ENCODE measurements around the gene PGAM1.
"Not testable (repeated sequence)": the region's sequence is repeated elsewhere in the genome, so short reads cannot be mapped to it uniquely, and the experiment has no call there.

Gene PGAM1

GRCh38 chr10:97462309-97462708, 36.3 kb downstream of the PGAM1 start:
- no peak overlapping the region for H3K4me3 ChIP-seq (ENCODE audit: low read depth, low read length)
- peaks cover 99% of the 10 kb centered on the region for H3K36me3 ChIP-seq
- no peak for TF ChIP-seq CTCF (IDR thresholded peaks at IDR 0.05; ENCODE audit: low read depth, low read length)
- DNase-seq = no peak
- no peaks in the 10 kb centered on the region for H3K9me3 ChIP-seq (ENCODE audit: severe bottlenecking)
- no peaks in the 10 kb centered on the region for H3K27me3 ChIP-seq (ENCODE audit: insufficient read depth, low read depth, severe bottlenecking)
- H3K27ac ChIP-seq = no peak overlapping the region

- Histone ChIP-seq H3K27ac (peak overlapping the region; percentile 10), H3K36me3 (peaks cover 100% of the 10 kb centered on the region), H3K9me3 (ENCODE audit: severe bottlenecking) (no peaks in the 10 kb centered on the region), H3K4me3 (ENCODE audit: low read depth, low read length) (no peak overlapping the region), H3K27me3 (ENCODE audit: insufficient read depth, low read depth, severe bottlenecking) (no peaks in the 10 kb centered on the region)
- peak; percentile 49 for DNase-seq
- peak; percentile 75 for TF ChIP-seq CTCF (IDR thresholded peaks at IDR 0.05; ENCODE audit: low read depth, low read length)
These were observed 37.6 kb downstream of the PGAM1 start for GRCh38 chr10:97463363-97464132.

- H3K27ac ChIP-seq = no peak overlapping the region
- peaks cover 100% of the 10 kb centered on the region for H3K36me3 ChIP-seq
- no peaks in the 10 kb centered on the region for H3K27me3 ChIP-seq (ENCODE audit: insufficient read depth, low read depth, severe bottlenecking)
- no peak overlapping the region for H3K4me3 ChIP-seq (ENCODE audit: low read depth, low read length)
- TF ChIP-seq CTCF (IDR thresholded peaks at IDR 0.05; ENCODE audit: low read depth, low read length) = no peak
- DNase-seq = no peak
- H3K9me3 ChIP-seq (ENCODE audit: severe bottlenecking) = no peaks in the 10 kb centered on the region
These were observed 38.2 kb downstream of the PGAM1 start for GRCh38 chr10:97464226-97464625.

- H3K27me3 ChIP-seq (ENCODE audit: insufficient read depth, low read depth, severe bottlenecking) = no peaks in the 10 kb centered on the region
- no peak overlapping the region for H3K4me3 ChIP-seq (ENCODE audit: low read depth, low read length)
- no peaks in the 10 kb centered on the region for H3K9me3 ChIP-seq (ENCODE audit: severe bottlenecking)
- peaks cover 99% of the 10 kb centered on the region for H3K36me3 ChIP-seq
- DNase-seq = no peak
- H3K27ac ChIP-seq = no peak overlapping the region
- TF ChIP-seq CTCF (IDR thresholded peaks at IDR 0.05; ENCODE audit: low read depth, low read length) = no peak
These were observed 40.0 kb downstream of the PGAM1 start for GRCh38 chr10:97465982-97466381.

GRCh38 chr10:97466755-97467154, 40.8 kb downstream of the PGAM1 start:
- H3K27me3 ChIP-seq (ENCODE audit: insufficient read depth, low read depth, severe bottlenecking) = no peaks in the 10 kb centered on the region
- no peak for DNase-seq
- H3K36me3 ChIP-seq = peaks cover 93% of the 10 kb centered on the region
- no peaks in the 10 kb centered on the region for H3K9me3 ChIP-seq (ENCODE audit: severe bottlenecking)
- no peak for TF ChIP-seq CTCF (IDR thresholded peaks at IDR 0.05; ENCODE audit: low read depth, low read length)
- H3K27ac ChIP-seq = no peak overlapping the region
- no peak overlapping the region for H3K4me3 ChIP-seq (ENCODE audit: low read depth, low read length)

- Histone ChIP-seq H3K4me3 (ENCODE audit: low read depth, low read length) (no peak overlapping the region), H3K27me3 (ENCODE audit: insufficient read depth, low read depth, severe bottlenecking) (no peaks in the 10 kb centered on the region), H3K36me3 (peaks cover 86% of the 10 kb centered on the region), H3K27ac (no peak overlapping the region), H3K9me3 (ENCODE audit: severe bottlenecking) (no peaks in the 10 kb centered on the region)
- DNase-seq = no peak
- TF ChIP-seq CTCF (IDR thresholded peaks at IDR 0.05; ENCODE audit: low read depth, low read length) = no peak
These were observed 42.2 kb downstream of the PGAM1 start for GRCh38 chr10:97468162-97468561.

GRCh38 chr10:97468781-97469180, 42.8 kb downstream of the PGAM1 start:
- not testable (repeated sequence) for H3K9me3 ChIP-seq (ENCODE audit: severe bottlenecking); H3K27me3 ChIP-seq (ENCODE audit: insufficient read depth, low read depth, severe bottlenecking); H3K4me3 ChIP-seq (ENCODE audit: low read depth, low read length); H3K27ac ChIP-seq; DNase-seq
- peaks cover 86% of the 10 kb centered on the region for H3K36me3 ChIP-seq

Data from WERI-Rb-1 (cell line).